GM18526 (cell line): Measurements from ENCODE around the gene CXCL12.

Experiments
- POLR2A ChIP-seq: IDR thresholded peaks from 3 replicates; pipeline ENCODE4 v1.6.1; 2011; ENCODE audit not compliant: insufficient read length; ENCODE audit errors: extremely low read depth

CXCL12 gene

GRCh38 chr10:44393834-44394547, 9.1 kb upstream of the CXCL12 start:
- no peak for TF ChIP-seq POLR2A

- TF ChIP-seq POLR2A: no peak
Measured at GRCh38 chr10:44393051-44393630, 8.2 kb upstream of the CXCL12 start.

- TF ChIP-seq POLR2A: no peak
Measured at GRCh38 chr10:44392420-44392819, 7.5 kb upstream of the CXCL12 start.

- TF ChIP-seq POLR2A: no peak
Measured at GRCh38 chr10:44391981-44392380, 7.1 kb upstream of the CXCL12 start.

GRCh38 chr10:44390585-44391072, 5.7 kb upstream of the CXCL12 start:
- TF ChIP-seq POLR2A: no peak

DNA sequence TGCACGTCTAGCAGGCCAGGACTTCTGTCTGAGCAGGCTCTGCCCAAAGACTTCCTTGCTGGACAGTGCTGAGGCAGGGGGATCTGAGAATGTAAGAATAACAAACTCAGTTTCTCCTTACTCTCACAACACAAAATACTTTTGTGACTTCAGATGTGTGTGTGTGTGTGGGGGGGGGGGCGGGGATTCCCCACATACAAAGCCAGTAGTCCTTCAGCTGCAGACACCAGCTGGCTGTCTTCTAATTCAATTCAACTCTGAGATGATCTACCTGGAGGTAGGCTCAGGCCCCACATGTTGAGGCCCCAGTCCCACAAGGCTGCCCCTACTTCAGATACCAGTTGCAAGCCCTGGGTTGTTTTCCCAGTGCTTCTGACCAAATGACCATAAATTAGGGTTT, 4.7 kb upstream of the CXCL12 start:
- no peak for TF ChIP-seq POLR2A

- no peak for TF ChIP-seq POLR2A
Measured at GRCh38 chr10:44389150-44389549, 4.3 kb upstream of the CXCL12 start.

GRCh38 chr10:44388641-44389040, 3.7 kb upstream of the CXCL12 start:
- TF ChIP-seq POLR2A: no peak

DNA sequence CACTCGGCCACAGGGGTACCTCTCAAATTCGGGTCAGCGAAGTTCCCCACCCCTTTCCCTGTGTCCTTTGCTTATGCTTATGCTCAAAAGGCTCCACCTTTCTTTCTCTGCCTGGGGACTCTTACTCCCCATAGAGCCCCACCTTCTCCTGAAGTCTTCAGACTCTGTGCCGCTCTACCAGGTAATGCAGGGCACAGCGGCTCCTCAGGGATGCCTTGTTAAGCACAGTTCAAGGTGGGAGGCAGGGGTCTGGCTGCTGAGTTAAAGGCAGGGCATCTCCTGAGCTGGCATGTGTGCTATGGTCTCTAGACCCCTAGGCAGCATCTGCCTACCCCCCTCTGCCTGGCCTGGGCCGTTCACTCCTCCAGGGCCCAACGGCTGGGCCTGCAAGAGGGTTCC, 3.0 kb upstream of the CXCL12 start:
- no peak for TF ChIP-seq POLR2A

DNA sequence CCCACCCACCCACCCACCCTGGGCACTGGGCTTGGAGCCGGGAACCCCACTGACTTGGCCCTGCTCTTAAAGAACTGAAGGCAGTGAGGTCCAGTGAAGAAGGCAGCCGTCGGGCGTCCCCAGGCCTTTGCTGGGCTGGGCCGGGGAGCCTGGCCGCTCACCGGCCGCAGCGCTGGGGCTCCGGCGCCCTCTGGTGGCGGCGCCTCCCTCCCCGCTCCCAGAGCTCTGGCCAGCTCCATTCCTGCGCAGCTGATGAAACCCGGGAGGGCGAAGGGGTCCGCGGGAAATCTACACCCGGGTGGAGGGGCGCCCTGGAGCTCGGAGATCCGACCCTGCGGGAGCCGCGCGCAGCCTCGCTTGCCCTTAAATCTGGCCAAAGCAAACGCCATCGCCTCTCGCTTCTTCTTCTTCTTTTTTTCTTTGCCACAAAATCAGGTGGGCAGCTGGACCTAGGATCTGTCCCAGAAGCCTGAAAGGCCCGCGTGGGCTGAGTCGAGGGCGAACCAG, 1.7 kb upstream of the CXCL12 start:
- TF ChIP-seq POLR2A: no peak

- TF ChIP-seq POLR2A: no peak
Measured at GRCh38 chr10:44385696-44386441, 972 bp upstream of the CXCL12 start.

DNA sequence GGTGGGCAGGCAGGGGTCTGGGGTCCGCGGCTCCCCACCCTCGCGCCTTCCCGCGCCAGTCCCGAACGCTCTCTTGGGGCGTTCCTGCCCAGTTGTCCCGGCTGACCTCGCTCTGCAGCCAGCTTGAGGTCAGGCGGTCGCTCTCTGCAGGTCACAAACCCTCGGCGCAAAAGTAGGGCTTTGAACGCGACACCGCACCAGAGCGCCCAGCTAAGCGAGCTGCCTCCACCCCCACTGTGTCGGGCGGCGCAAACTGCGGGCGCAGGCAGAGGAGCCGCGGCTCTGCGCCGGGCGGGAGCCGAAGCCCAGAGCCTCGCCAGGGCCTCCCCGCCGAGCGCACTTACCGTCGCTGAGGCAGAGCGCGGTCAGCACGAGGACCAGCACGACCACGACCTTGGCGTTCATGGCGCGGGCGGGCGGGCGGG, 284 bp downstream of the CXCL12 start:
- no peak for TF ChIP-seq POLR2A

DNA sequence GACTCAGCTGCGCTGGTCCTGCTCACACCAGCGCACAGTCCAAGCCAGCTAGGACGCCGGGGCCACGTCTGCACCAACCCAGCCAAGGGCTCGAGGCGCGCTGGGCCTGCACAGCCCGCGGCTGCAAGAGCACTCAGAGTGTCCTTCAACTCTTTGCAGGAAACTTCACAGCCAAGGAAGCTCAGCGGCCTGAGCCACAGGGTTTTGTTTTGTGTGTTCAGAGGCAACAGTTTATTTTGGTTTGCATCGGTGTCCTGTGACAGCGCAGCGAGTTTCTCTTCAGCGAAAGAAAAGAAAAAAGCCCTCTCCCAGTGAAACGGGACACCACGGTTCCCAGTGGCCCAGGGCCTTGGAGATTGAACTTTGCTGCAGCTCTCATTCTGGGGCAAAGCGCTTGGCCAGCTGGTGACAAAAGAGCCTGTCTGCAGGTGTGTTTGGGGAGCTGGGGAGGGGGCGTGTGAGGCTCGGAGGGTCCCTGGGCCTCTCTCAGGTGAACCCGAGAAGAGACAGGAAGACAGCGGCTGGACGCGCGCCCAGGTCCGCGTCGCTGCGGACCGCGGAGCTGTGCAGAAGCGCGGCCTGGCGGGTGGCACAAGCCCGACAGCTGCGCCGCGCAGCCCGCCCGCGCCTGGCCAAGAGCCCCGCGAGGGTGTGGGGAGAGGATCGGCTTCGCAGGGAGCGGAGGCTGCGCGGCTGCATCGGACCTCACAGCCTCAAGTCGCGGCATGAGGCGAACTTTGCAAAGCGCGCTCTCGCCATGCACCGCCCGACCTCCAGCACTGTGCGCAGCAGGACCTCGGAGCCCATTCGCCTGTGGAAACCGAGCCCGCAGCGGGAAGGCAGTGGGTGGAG, 922 bp downstream of the CXCL12 start:
- TF ChIP-seq POLR2A: no peak

DNA sequence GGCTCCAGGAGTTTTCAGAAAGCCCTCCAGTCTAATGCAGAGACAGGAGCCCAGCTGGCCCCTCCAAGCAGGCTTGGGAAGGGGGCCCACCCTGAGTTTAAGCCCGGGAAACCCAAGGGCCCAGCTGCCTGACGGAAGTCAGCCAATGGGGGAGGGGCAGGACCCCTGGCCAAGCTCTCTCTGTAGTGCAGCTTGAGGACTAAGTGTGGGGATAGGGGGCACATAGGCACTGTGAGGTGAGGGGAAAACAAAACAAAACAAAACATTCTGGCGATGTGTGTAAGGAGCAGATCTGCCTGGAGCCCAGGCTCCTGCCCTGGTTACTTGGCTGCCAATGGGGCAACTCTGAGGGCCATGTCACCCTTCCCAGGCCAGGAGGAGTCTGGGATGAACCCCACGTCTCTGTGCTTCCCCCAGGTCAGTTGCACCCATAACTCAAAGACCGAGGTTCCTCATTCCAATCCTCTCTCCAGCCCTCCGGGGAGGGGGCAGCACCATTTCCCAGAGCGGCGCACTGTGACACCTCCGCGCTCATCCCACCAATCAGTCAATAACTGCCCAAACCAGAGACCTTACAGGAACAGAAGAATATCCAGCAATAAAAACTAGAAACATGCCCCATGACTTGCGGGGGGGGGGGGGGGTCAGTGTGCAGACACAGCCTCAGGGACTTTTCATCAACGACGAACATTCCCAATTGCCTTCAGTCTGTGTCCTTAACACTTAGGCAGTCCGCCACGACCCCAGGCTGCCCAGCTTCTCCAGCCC, 1.7 kb downstream of the CXCL12 start:
- TF ChIP-seq POLR2A: no peak

DNA sequence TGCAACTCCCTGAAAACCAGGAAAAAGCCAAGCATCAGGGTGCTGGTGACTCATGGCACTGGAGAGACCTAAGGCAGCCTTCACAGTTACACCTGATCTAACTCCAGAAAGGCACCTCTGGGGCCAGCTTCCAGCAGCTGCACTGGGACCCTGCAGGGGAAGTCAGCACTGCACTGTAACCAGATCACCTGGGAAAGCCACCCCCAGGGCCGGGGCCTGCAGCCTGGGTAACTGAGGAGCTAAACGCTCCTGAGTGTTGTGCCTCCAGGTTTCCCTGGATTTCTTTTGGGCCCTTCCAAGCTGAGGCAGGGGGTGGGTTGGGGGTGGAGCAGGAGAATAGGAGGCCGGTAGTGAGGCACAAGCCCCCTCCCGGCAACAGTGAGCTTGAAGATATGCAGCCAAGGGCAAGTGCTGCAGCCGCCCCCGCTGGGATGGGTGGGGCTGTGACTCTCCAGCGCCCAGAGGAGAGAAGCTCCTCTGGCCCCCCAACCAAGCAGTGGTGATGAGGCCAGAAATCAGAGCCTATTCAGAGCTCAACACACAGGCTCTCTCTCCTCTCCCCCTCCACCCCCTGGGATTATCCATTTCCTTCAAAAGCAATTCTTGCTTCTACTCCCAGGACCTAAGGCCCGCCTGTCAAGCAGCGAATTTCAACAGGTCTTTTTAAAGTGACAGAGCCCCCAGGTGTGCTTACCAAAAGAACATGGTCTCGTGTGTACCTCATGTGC, 2.6 kb downstream of the CXCL12 start:
- no peak for TF ChIP-seq POLR2A
